IMR-90 (cell line): Measurements from ENCODE around the gene NR5A1. TPM values are rescaled to one million over a fixed set of nuclear protein-coding genes. Genes with fewer than 3 reads are reported as not detected.
A peak's percentile ranks its signal among the peaks of the same experiment; 100 is the strongest.

Experiments used
- ATAC-seq: fragments of 200-7000 bp; cut with Tn5 transposase; 2 replicates; pipeline ENCODE4 v1.9.1; 2020; ENCODE audit warnings: low read depth, mild to moderate bottlenecking, moderate library complexity
- BruUV-seq: library from RNA; stranded (reverse); fragments of 400-500 nt; replicated peaks from 2 replicates; lab custom pipeline; 2021; lab: Mats Ljungman, UMichigan
- CTCF ChIA-PET: fragments of 300-600 bp; formaldehyde crosslinking; extraction: SDS; loops from one replicate; lab custom pipeline; 2021; ENCODE audit warnings: antibody characterized with exemption; lab: Yijun Ruan, JAX
- POLR2A ChIA-PET: fragments of 300-600 bp; sonication (Branson Sonifier 250); formaldehyde crosslinking; loops from one replicate; lab custom pipeline; 2022; ENCODE audit warnings: antibody characterized with exemption; ENCODE audit not compliant: unreplicated experiment; lab: Charles Lee
- DNase-seq: peaks from one replicate; pipeline ENCODE4 v3.0.0; 2013
- H2AFZ ChIP-seq: replicated peaks from 2 replicates; pipeline ENCODE3; 2013; ENCODE audit warnings: low read length, mild to moderate bottlenecking; ENCODE audit not compliant: poor library complexity
- H2AK5ac ChIP-seq: 2 replicates; pipeline ENCODE4 v1.6.1; 2013; ENCODE audit warnings: low read depth, low read length, inconsistent platforms
- H2AK9ac ChIP-seq: replicated peaks from 2 replicates; pipeline ENCODE3; 2013; ENCODE audit warnings: mild to moderate bottlenecking, low read depth, low read length, moderate library complexity; ENCODE audit not compliant: poor library complexity
- H2BK120ac ChIP-seq: 2 replicates; pipeline ENCODE4 v1.6.1; 2013; ENCODE audit warnings: low read depth, low read length, inconsistent platforms
- H2BK15ac ChIP-seq: 3 replicates; pipeline ENCODE4 v1.6.1; 2013; ENCODE audit warnings: low read depth, low read length, inconsistent platforms
- H2BK20ac ChIP-seq: 2 replicates; pipeline ENCODE4 v1.6.1; 2013; ENCODE audit warnings: low read depth, mild to moderate bottlenecking, inconsistent platforms, low read length, moderate library complexity
- H2BK5ac ChIP-seq: 2 replicates; pipeline ENCODE4 v1.6.1; 2013; ENCODE audit warnings: mild to moderate bottlenecking, low read depth, low read length, inconsistent platforms; ENCODE audit not compliant: poor library complexity, severe bottlenecking
- H3K14ac ChIP-seq: replicated peaks from 2 replicates; pipeline ENCODE4 v1.6.1; 2013; ENCODE audit warnings: low read depth, low read length, inconsistent platforms
- H3K18ac ChIP-seq: 2 replicates; pipeline ENCODE4 v1.6.1; 2013; ENCODE audit warnings: low read depth, low read length, control low read depth
- H3K23ac ChIP-seq: 2 replicates; pipeline ENCODE4 v1.6.1; 2013; ENCODE audit warnings: low read depth, low read length, inconsistent platforms
- H3K27ac ChIP-seq: 2 replicates; pipeline ENCODE4 v1.5.1; 2013; ENCODE audit warnings: mild to moderate bottlenecking, control low read depth, low read length; ENCODE audit not compliant: insufficient read depth
- H3K27me3 ChIP-seq: 2 replicates; pipeline ENCODE4 v1.6.1; 2013; ENCODE audit warnings: low read length; ENCODE audit not compliant: control insufficient read depth, insufficient read depth
- H3K36me3 ChIP-seq: 2 replicates; pipeline ENCODE4 v1.6.1; 2013; ENCODE audit warnings: low read length, mixed read lengths; ENCODE audit not compliant: control insufficient read depth, insufficient read depth
- H3K4ac ChIP-seq: 2 replicates; pipeline ENCODE4 v1.6.1; 2013; ENCODE audit warnings: low read depth, low read length, inconsistent platforms
- H3K4me1 ChIP-seq: 2 replicates; pipeline ENCODE4 v1.6.1; 2013; ENCODE audit warnings: low read length, mixed read lengths; ENCODE audit not compliant: control insufficient read depth, insufficient read depth
- H3K4me2 ChIP-seq: 2 replicates; pipeline ENCODE4 v1.6.1; 2013; ENCODE audit warnings: low read depth, mild to moderate bottlenecking, control low read depth, low read length, moderate library complexity
- H3K4me3 ChIP-seq: 2 replicates; pipeline ENCODE4 v1.5.1; 2013; ENCODE audit warnings: low read depth, mild to moderate bottlenecking, control low read depth, low read length, moderate library complexity; ENCODE audit not compliant: insufficient read depth
- H3K56ac ChIP-seq: 2 replicates; pipeline ENCODE4 v1.6.1; 2013; ENCODE audit warnings: low read length, inconsistent platforms; ENCODE audit not compliant: insufficient read depth; ENCODE audit errors: extremely low read depth
- H3K79me1 ChIP-seq, 2 experiments: 2 replicates each; pipeline ENCODE4 v1.6.1; 2013; ENCODE audit warnings: low read length in 2 of 2, inconsistent platforms in 1 of 2, low read depth in 1 of 2
- H3K9ac ChIP-seq: 2 replicates; pipeline ENCODE4 v1.6.1; 2013; ENCODE audit warnings: low read depth, low read length, control low read depth
- H3K9me1 ChIP-seq: 2 replicates; pipeline ENCODE4 v1.6.1; 2013; ENCODE audit warnings: low read length, inconsistent platforms; ENCODE audit not compliant: insufficient read depth
- H3K9me3 ChIP-seq: 2 replicates; pipeline ENCODE4 v1.6.1; 2013; ENCODE audit warnings: low read length; ENCODE audit not compliant: control insufficient read depth, insufficient read depth
- H4K20me1 ChIP-seq: 2 replicates; pipeline ENCODE4 v1.6.1; 2013; ENCODE audit warnings: low read length, inconsistent platforms; ENCODE audit not compliant: insufficient read depth
- H4K5ac ChIP-seq: 2 replicates; pipeline ENCODE4 v1.6.1; 2013; ENCODE audit warnings: mild to moderate bottlenecking, low read depth, low read length, control low read depth
- H4K8ac ChIP-seq, 2 experiments: 2 replicates each; pipeline ENCODE4 v1.6.1; 2013; ENCODE audit warnings: low read depth in 2 of 2, low read length in 2 of 2, control low read depth in 1 of 2, inconsistent platforms in 1 of 2
- H4K91ac ChIP-seq: 2 replicates; pipeline ENCODE4 v1.6.1; 2013; ENCODE audit warnings: low read depth, low read length, inconsistent platforms; ENCODE audit not compliant: insufficient read depth
- BHLHE40 ChIP-seq: fragments of 150-350 bp; IDR thresholded peaks from 2 replicates; pipeline ENCODE4 v1.6.1; 2016; ENCODE audit warnings: mild to moderate bottlenecking, low read depth, low read length
- CHD1 ChIP-seq: IDR thresholded peaks from 2 replicates; pipeline ENCODE4 v1.6.1; 2012; ENCODE audit warnings: low read depth, low read length, improper control_type of control experiment
- FOS ChIP-seq: fragments of 150-350 bp; IDR thresholded peaks from 2 replicates; pipeline ENCODE4 v1.6.1; 2016; ENCODE audit warnings: low read depth, low read length
- MAFK ChIP-seq: IDR thresholded peaks from 2 replicates; pipeline ENCODE4 v1.6.1; 2012; ENCODE audit warnings: low read depth, low read length, improper control_type of control experiment
- MAZ ChIP-seq: IDR thresholded peaks from 2 replicates; pipeline ENCODE4 v1.6.1; 2012; ENCODE audit warnings: low read depth, mild to moderate bottlenecking, low read length, improper control_type of control experiment, moderate library complexity, borderline replicate concordance
- MXI1 ChIP-seq: IDR thresholded peaks from 2 replicates; pipeline ENCODE4 v1.6.1; 2012; ENCODE audit warnings: low read depth, mild to moderate bottlenecking, low read length, moderate library complexity, borderline replicate concordance
- RAD21 ChIP-seq: IDR thresholded peaks from 2 replicates; pipeline ENCODE4 v1.6.1; 2012; ENCODE audit warnings: low read length, improper control_type of control experiment
- RFX5 ChIP-seq: IDR thresholded peaks from 2 replicates; pipeline ENCODE4 v1.8.0; 2012; ENCODE audit warnings: low read depth, mild to moderate bottlenecking, low read length, moderate library complexity
- SMC3 ChIP-seq: fragments of 150-350 bp; IDR thresholded peaks from 2 replicates; pipeline ENCODE4 v1.6.1; 2016; ENCODE audit warnings: low read depth, mild to moderate bottlenecking, antibody characterized with exemption, low read length, moderate library complexity
- WGBS, 2 experiments: methylation state at CpG; one replicate each; pipeline versions ENCODE4 v1.1.5 to v1.1.7; 2013; ENCODE audit warnings: missing lambda C conversion rate in 2 of 2; ENCODE audit not compliant: insufficient read length in 1 of 2; ENCODE audit errors: extremely low coverage in 2 of 2; 5-methylcytosine and 5-hydroxymethylcytosine counted together
- dilution Hi-C: fragments of 300-500 bp; cut with HindIII; formaldehyde crosslinking; loops from one replicate; pipeline ENCODE4 v1.14.3; 2018; ENCODE audit warnings: low sequenced_read_pairs; ENCODE audit not compliant: unreplicated experiment
- in situ Hi-C: fragments of 300-500 bp; cut with MboI; formaldehyde crosslinking; loops from 3 replicates; pipeline ENCODE4 v1.14.3; 2019; ENCODE audit warnings: low sequenced_read_pairs, inconsistent platforms, mixed read lengths
- intact Hi-C: fragments of 100-400 bp; cut with micrococcal nuclease; formaldehyde crosslinking; loops from 2 replicates; pipeline ENCODE4 v1.10.0; 2022
- polyA plus RNA-seq, 3 experiments: library from polyadenylated mRNA; depleted of rRNA; stranded (reverse); fragments of >200 nt; gene quantifications; 2 replicates each; pipeline ENCODE4 v1.2.3, GENCODE V29; 2012; ENCODE audit warnings: low replicate concordance in 1 of 3
- total RNA-seq: library from RNA; depleted of rRNA; stranded (reverse); fragments of >200 nt; gene quantifications from 2 replicates; pipeline ENCODE4 v1.2.3, GENCODE V29; 2012
- TF ChIP-seq, protein P1 (sequence below): fragments of 150-350 bp; IDR thresholded peaks from 2 replicates; pipeline ENCODE4 v1.6.1; 2017; ENCODE audit warnings: mild to moderate bottlenecking, antibody characterized with exemption, low read length, low read depth
- TF ChIP-seq, protein P2 (sequence below): fragments of 150-350 bp; IDR thresholded peaks from 2 replicates; pipeline ENCODE4 v1.6.1; 2016; ENCODE audit warnings: low read depth, mild to moderate bottlenecking, low read length, moderate library complexity, borderline replicate concordance

NR5A1 gene
- total and polyA plus RNA-seq, 2 of the 4 experiments (the other 2 are of a cell fraction) = not detected

DNA sequence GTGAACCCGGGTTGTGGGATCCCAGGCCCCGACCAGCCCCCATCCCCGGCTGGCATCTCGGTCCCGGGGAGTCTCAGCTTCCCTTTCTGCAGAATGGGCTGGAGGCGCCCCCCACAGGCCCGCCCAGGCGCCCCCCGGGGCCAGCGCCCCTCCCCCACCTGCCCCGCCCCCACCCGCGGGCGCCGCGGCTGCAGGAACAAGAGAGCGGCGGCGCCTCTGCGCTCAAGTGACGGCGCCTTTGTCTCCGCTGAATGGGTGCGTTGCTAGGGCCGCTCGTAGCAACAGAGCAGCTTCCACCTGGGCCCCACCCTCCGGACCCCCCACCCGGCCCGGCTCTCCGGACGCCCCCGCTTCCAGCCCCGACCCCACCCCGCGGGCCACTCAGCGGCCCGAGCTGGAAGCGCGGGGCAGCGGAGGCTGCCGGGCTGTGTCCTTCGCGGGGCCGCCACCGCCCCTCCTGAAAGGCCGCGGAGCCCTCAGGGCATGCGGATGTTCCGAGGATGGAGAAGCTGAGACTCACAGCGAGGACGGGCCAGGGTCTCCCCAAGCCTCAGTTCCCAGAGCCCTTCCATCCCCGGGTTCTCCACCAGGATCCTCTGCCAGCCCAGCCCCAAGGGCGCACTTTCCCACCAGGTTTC, 29.4 kb downstream of the NR5A1 start:
- intact Hi-C loops = no loop called here

More for the DNA sequence above, 29.4 kb downstream of the NR5A1 start:
- H2BK120ac ChIP-seq = no peak overlapping the region
- WGBS, 2 experiments = 7% methylated on average over 10 of the region's 53 CpGs; no CpG with 5 or more reads in 1 of the 2 experiments
- no peak overlapping the region for H3K9ac ChIP-seq
- no peak overlapping the region for H3K4me2 ChIP-seq
- H3K9me3 ChIP-seq = no peaks in the 10 kb centered on the region
- H2BK15ac ChIP-seq = no peak overlapping the region
- no peak overlapping the region for H3K56ac ChIP-seq
- H4K5ac ChIP-seq = no peak overlapping the region
- H2AFZ ChIP-seq = peak overlapping the region; percentile 80
- no peak overlapping the region for H3K4me3 ChIP-seq
- DNase-seq (no peak), ATAC-seq (peak; percentile 34)
- in situ Hi-C loops = no loop called here
- H3K36me3 ChIP-seq = no peaks in the 10 kb centered on the region
- ChIA-PET POLR2A (no interaction called here), CTCF (no interaction called here)
- no peak overlapping the region for H2BK20ac ChIP-seq
- H3K18ac ChIP-seq = no peak overlapping the region
- no peak overlapping the region for H3K4ac ChIP-seq
- H2AK9ac ChIP-seq = peak overlapping the region; percentile 55
- no peaks in the 10 kb centered on the region for H3K9me1 ChIP-seq
- no peak for TF ChIP-seq BHLHE40
- TF ChIP-seq SMC3 = no peak
- no peak for TF ChIP-seq MXI1
- TF ChIP-seq, protein P1, sequence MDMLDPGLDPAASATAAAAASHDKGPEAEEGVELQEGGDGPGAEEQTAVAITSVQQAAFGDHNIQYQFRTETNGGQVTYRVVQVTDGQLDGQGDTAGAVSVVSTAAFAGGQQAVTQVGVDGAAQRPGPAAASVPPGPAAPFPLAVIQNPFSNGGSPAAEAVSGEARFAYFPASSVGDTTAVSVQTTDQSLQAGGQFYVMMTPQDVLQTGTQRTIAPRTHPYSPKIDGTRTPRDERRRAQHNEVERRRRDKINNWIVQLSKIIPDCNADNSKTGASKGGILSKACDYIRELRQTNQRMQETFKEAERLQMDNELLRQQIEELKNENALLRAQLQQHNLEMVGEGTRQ = no peak
- no peak for TF ChIP-seq MAZ
- no peak for TF ChIP-seq FOS
- no peak for TF ChIP-seq RFX5
- TF ChIP-seq CHD1 = no peak
- TF ChIP-seq, protein P2, sequence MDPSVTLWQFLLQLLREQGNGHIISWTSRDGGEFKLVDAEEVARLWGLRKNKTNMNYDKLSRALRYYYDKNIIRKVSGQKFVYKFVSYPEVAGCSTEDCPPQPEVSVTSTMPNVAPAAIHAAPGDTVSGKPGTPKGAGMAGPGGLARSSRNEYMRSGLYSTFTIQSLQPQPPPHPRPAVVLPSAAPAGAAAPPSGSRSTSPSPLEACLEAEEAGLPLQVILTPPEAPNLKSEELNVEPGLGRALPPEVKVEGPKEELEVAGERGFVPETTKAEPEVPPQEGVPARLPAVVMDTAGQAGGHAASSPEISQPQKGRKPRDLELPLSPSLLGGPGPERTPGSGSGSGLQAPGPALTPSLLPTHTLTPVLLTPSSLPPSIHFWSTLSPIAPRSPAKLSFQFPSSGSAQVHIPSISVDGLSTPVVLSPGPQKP = no peak
- TF ChIP-seq MAFK = no peak
- TF ChIP-seq RAD21 = no peak
- H3K4me1 ChIP-seq = no peaks in the 10 kb centered on the region
- no peak overlapping the region for H3K23ac ChIP-seq
- H3K27me3 ChIP-seq = peaks cover 81% of the 10 kb centered on the region
- no peak overlapping the region for H3K27ac ChIP-seq
- no TSS peak for BruUV-seq
- dilution Hi-C loops = no loop called here
- H4K20me1 ChIP-seq = no peaks in the 10 kb centered on the region
- H4K8ac ChIP-seq = no peak overlapping the region
- H2AK5ac ChIP-seq = no peak overlapping the region
- H2BK5ac ChIP-seq = no peak overlapping the region
- H3K79me1 ChIP-seq = no peaks in the 10 kb centered on the region
- H4K91ac ChIP-seq = no peak overlapping the region
- H3K14ac ChIP-seq = no peak overlapping the region
